ENCODE data around the gene TSTD2.

The TSTD2 gene

DNA sequence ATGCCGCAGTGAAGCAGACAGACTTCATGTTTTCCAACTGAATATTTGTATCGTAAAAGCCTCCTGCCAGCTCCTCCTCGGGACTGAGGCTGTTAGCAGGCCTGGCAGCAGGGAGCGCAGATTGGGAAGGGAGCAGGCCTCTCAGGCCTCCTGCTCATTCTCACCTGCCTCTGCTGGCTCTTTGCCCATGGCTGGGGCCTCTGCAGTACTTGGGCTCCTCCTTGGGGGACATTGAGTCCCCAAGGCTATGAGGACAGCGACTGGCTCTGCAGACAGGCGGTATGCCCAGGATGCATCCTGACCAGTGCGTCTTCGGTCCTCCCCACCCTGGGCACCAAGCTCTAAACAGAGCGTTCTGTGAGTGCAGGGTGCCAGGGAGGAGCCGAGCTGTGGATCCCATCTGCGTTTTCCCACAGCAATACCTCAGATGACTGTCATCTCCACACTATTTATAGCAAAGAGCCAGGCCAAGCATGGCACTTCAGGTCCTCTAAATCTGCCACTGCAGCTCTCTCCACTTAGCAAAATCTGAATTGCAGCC is 38.7 kb downstream of the TSTD2 start:
- 0 out of 2 replicates have a peak, but pooled peaks cover 4% of the 10 kb centered on the region for H4K20me1 ChIP-seq (ENCODE audit: control insufficient read depth, insufficient read depth, low read depth, low read length)
- H3F3A ChIP-seq (ENCODE audit: control insufficient read depth, insufficient read depth), result no peaks in the 10 kb centered on the region
- no peak overlapping the region for H3K4me3 ChIP-seq (ENCODE audit: low read length)
- TF ChIP-seq, protein P1, sequence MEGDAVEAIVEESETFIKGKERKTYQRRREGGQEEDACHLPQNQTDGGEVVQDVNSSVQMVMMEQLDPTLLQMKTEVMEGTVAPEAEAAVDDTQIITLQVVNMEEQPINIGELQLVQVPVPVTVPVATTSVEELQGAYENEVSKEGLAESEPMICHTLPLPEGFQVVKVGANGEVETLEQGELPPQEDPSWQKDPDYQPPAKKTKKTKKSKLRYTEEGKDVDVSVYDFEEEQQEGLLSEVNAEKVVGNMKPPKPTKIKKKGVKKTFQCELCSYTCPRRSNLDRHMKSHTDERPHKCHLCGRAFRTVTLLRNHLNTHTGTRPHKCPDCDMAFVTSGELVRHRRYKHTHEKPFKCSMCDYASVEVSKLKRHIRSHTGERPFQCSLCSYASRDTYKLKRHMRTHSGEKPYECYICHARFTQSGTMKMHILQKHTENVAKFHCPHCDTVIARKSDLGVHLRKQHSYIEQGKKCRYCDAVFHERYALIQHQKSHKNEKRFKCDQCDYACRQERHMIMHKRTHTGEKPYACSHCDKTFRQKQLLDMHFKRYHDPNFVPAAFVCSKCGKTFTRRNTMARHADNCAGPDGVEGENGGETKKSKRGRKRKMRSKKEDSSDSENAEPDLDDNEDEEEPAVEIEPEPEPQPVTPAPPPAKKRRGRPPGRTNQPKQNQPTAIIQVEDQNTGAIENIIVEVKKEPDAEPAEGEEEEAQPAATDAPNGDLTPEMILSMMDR (IDR thresholded peaks at IDR 0.05; ENCODE audit: low read depth, low read length, poor library complexity, severe bottlenecking), result no peak
- TF ChIP-seq EZH2phosphoT487 (IDR thresholded peaks at IDR 0.05; ENCODE audit: borderline replicate concordance, low read length), result no peak
- H3K4me1 ChIP-seq (ENCODE audit: control insufficient read depth, low read length), result peaks cover 6% of the 10 kb centered on the region; the same call in 1 of the 2 replicates
- no peak overlapping the region for H3K4me2 ChIP-seq (ENCODE audit: low read length)
- H3K27ac ChIP-seq (ENCODE audit: low read depth, low read length), result no peak overlapping the region
- no peaks in the 10 kb centered on the region for H3K79me2 ChIP-seq (ENCODE audit: control insufficient read depth, low read length)
- H3K36me3 ChIP-seq (ENCODE audit: control insufficient read depth, low read length), result peaks cover 3% of the 10 kb centered on the region; the same call in 1 of the 2 replicates
- H3K9me3 ChIP-seq (ENCODE audit: control insufficient read depth, insufficient read depth, low read length), result no peaks in the 10 kb centered on the region
- H3K9me2 ChIP-seq (replicated peaks; ENCODE audit: control insufficient read depth, low read length), result no peaks in the 10 kb centered on the region
- peaks cover 10% of the 10 kb centered on the region; the same call in 1 of the 2 replicates for H3K27me3 ChIP-seq (ENCODE audit: control insufficient read depth, low read length)

DNA sequence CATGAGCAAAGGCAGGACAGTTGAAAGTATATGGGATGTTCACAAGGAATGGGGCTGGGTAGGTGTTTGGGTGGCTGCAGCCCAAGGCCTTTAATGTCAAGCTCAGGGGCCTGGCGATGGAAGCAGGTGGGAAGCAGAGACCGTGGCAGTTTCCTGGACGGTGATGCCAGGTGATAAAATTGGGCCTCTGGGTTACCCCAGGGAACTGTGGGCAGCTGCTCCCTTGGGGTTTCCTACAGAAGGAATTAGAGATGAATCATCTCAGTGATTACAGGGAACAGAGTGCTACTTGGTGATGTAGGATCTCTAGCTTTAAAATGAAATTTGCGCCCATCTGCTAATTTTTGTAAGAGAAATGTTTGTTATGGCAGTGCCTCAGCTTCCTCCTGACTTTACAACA is 39.2 kb downstream of the TSTD2 start:
- Histone ChIP-seq H3K36me3 (ENCODE audit: control insufficient read depth, low read length) (no peaks in the 10 kb centered on the region), H3K27me3 (ENCODE audit: control insufficient read depth, low read length) (peaks cover 10% of the 10 kb centered on the region; the same call in 1 of the 2 replicates), H4K20me1 (ENCODE audit: control insufficient read depth, insufficient read depth, low read depth, low read length) (0 out of 2 replicates have a peak, but pooled peaks cover 2% of the 10 kb centered on the region), H3K4me2 (ENCODE audit: low read length) (no peak overlapping the region), H3K79me2 (ENCODE audit: control insufficient read depth, low read length) (no peaks in the 10 kb centered on the region), H3K4me3 (ENCODE audit: low read length) (no peak overlapping the region), H3K9me2 (replicated peaks; ENCODE audit: control insufficient read depth, low read length) (no peaks in the 10 kb centered on the region), H3K4me1 (ENCODE audit: control insufficient read depth, low read length) (peaks cover 6% of the 10 kb centered on the region; the same call in 1 of the 2 replicates), H3K27ac (ENCODE audit: low read depth, low read length) (no peak overlapping the region), H3F3A (ENCODE audit: control insufficient read depth, insufficient read depth) (no peaks in the 10 kb centered on the region), H3K9me3 (ENCODE audit: control insufficient read depth, insufficient read depth, low read length) (no peaks in the 10 kb centered on the region)
- TF ChIP-seq, protein P1 (IDR thresholded peaks at IDR 0.05; ENCODE audit: low read depth, low read length, poor library complexity, severe bottlenecking), result no peak
- no peak for TF ChIP-seq EZH2phosphoT487 (IDR thresholded peaks at IDR 0.05; ENCODE audit: borderline replicate concordance, low read length)

DNA sequence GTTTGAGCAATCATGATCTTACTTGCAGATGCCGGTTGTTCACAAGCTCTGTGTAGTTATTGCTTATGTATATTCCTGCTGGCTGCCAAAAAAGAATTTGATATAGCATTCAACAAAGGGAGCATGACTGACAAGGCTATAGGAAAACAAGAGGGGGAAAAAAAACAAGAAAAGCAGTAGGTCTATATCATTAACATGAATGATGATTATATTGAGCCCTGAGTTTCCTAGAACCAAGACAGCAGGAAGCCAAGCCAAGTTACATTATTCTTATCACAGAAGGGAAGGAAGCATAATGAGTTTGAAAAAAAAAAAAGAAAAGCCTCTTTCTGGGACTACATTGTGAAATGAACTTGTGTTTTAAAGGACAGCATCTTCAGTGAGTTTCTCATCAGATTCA is 41.0 kb downstream of the TSTD2 start:
- H3F3A ChIP-seq (ENCODE audit: control insufficient read depth, insufficient read depth), result no peaks in the 10 kb centered on the region
- no peaks in the 10 kb centered on the region for H3K36me3 ChIP-seq (ENCODE audit: control insufficient read depth, low read length)
- H3K4me3 ChIP-seq (ENCODE audit: low read length), result no peak overlapping the region
- peaks cover 10% of the 10 kb centered on the region; the same call in 1 of the 2 replicates for H3K27me3 ChIP-seq (ENCODE audit: control insufficient read depth, low read length)
- no peaks in the 10 kb centered on the region for H3K4me1 ChIP-seq (ENCODE audit: control insufficient read depth, low read length)
- no peaks in the 10 kb centered on the region; the same call in 1 of the 2 replicates for H3K9me3 ChIP-seq (ENCODE audit: control insufficient read depth, insufficient read depth, low read length)
- no peaks in the 10 kb centered on the region for H4K20me1 ChIP-seq (ENCODE audit: control insufficient read depth, insufficient read depth, low read depth, low read length)
- TF ChIP-seq, protein P1 (IDR thresholded peaks at IDR 0.05; ENCODE audit: low read depth, low read length, poor library complexity, severe bottlenecking), result no peak
- no peak for TF ChIP-seq EZH2phosphoT487 (IDR thresholded peaks at IDR 0.05; ENCODE audit: borderline replicate concordance, low read length)
- no peaks in the 10 kb centered on the region for H3K9me2 ChIP-seq (replicated peaks; ENCODE audit: control insufficient read depth, low read length)
- no peak overlapping the region for H3K4me2 ChIP-seq (ENCODE audit: low read length)
- no peaks in the 10 kb centered on the region for H3K79me2 ChIP-seq (ENCODE audit: control insufficient read depth, low read length)
- no peak overlapping the region for H3K27ac ChIP-seq (ENCODE audit: low read depth, low read length)
